NCI-H187 treated with DMSO at 0.1 percent for 48 hours (cell line): ENCODE data around the gene E2F6.

ENCODE experiments used
- DNase-seq: peaks from one replicate; lab custom pipeline; 2025; lab: John Stamatoyannopoulos, UW

Gene E2F6

GRCh38 chr2:11456251-11456650, 9.7 kb downstream of the E2F6 start:
- no peak for DNase-seq

- DNase-seq: no peak
These were observed 11.1 kb downstream of the E2F6 start for GRCh38 chr2:11454824-11455223.

GRCh38 chr2:11450791-11451190, 15.2 kb downstream of the E2F6 start:
- DNase-seq: no peak

GRCh38 chr2:11446733-11447248, 19.2 kb downstream of the E2F6 start:
- no peak for DNase-seq

- DNase-seq: no peak
These were observed 21.2 kb downstream of the E2F6 start for GRCh38 chr2:11444737-11445136.

GRCh38 chr2:11438555-11439080, 27.3 kb downstream of the E2F6 start:
- no peak for DNase-seq

- DNase-seq: no peak
These were observed 28.4 kb downstream of the E2F6 start for GRCh38 chr2:11437602-11438001.

- DNase-seq: no peak
These were observed 30.9 kb downstream of the E2F6 start for GRCh38 chr2:11435036-11435435.

GRCh38 chr2:11434443-11434842, 31.5 kb downstream of the E2F6 start:
- DNase-seq: no peak

GRCh38 chr2:11433822-11434221, 32.1 kb downstream of the E2F6 start:
- no peak for DNase-seq

- DNase-seq: no peak
These were observed 35.2 kb downstream of the E2F6 start for GRCh38 chr2:11430729-11431128.

GRCh38 chr2:11427224-11427623, 38.7 kb downstream of the E2F6 start:
- DNase-seq: no peak

GRCh38 chr2:11422901-11423435, 43.0 kb downstream of the E2F6 start:
- DNase-seq: no peak

- no peak for DNase-seq
These were observed 43.5 kb downstream of the E2F6 start for GRCh38 chr2:11422491-11422865.

- no peak for DNase-seq
These were observed 44.0 kb downstream of the E2F6 start for GRCh38 chr2:11421863-11422490.

GRCh38 chr2:11420671-11421070, 45.3 kb downstream of the E2F6 start:
- DNase-seq: no peak

- DNase-seq: no peak
These were observed 45.8 kb downstream of the E2F6 start for GRCh38 chr2:11420190-11420589.

GRCh38 chr2:11419781-11420180, 46.2 kb downstream of the E2F6 start:
- no peak for DNase-seq

GRCh38 chr2:11417946-11418585, 47.9 kb downstream of the E2F6 start:
- DNase-seq: no peak

GRCh38 chr2:11416931-11417330, 49.0 kb downstream of the E2F6 start:
- DNase-seq: no peak

GRCh38 chr2:11416186-11416585, 49.8 kb downstream of the E2F6 start:
- DNase-seq: no peak

GRCh38 chr2:11414372-11415124, 51.4 kb downstream of the E2F6 start:
- DNase-seq: no peak

GRCh38 chr2:11412449-11412810, 53.5 kb downstream of the E2F6 start:
- DNase-seq: no peak
